Calu3 (cell line): ENCODE results near the gene SSBP1. TPM values are rescaled to one million over a fixed set of nuclear protein-coding genes. Genes with fewer than 3 reads are reported as not detected.

Experiments used
- BruUV-seq: library from RNA; stranded (reverse); fragments of 400-500 nt; replicated peaks from 2 replicates; lab custom pipeline; 2021; lab: Mats Ljungman, UMichigan
- CTCF ChIA-PET: fragments of 300-600 bp; sonication (Branson Sonifier 250); formaldehyde crosslinking; loops from one replicate; lab custom pipeline; 2022; ENCODE audit warnings: antibody characterized with exemption; lab: Charles Lee
- DNase-seq: peaks from one replicate; pipeline ENCODE4 v3.0.0; 2022
- H3K27ac Mint-ChIP-seq: one replicate; pipeline ENCODE4 v1.8.0; 2022; ENCODE audit warnings: mixed read lengths; ENCODE audit not compliant: unreplicated experiment
- H3K27me3 Mint-ChIP-seq: one replicate; pipeline ENCODE4 v1.8.0; 2022; ENCODE audit warnings: mixed read lengths; ENCODE audit not compliant: unreplicated experiment
- H3K36me3 Mint-ChIP-seq: one replicate; pipeline ENCODE4 v1.8.0; 2022; ENCODE audit warnings: mild to moderate bottlenecking, moderate library complexity, mixed read lengths; ENCODE audit not compliant: insufficient read depth, unreplicated experiment
- H3K4me1 Mint-ChIP-seq: one replicate; pipeline ENCODE4 v1.8.0; 2022; ENCODE audit warnings: mild to moderate bottlenecking, low read depth, mixed read lengths; ENCODE audit not compliant: unreplicated experiment
- H3K4me3 Mint-ChIP-seq: one replicate; pipeline ENCODE4 v1.8.0; 2022; ENCODE audit warnings: mild to moderate bottlenecking, low read depth, moderate library complexity, mixed read lengths; ENCODE audit not compliant: unreplicated experiment
- H3K9me3 Mint-ChIP-seq: one replicate; pipeline ENCODE4 v1.8.0; 2022; ENCODE audit warnings: low read depth, mixed read lengths; ENCODE audit not compliant: unreplicated experiment
- CTCF ChIP-seq: fragments of 200-600 bp; IDR thresholded peaks from one replicate; pipeline ENCODE4 v1.8.0; 2022; ENCODE audit warnings: antibody characterized with exemption; ENCODE audit not compliant: unreplicated experiment
- intact Hi-C: fragments of 100-400 bp; cut with micrococcal nuclease; formaldehyde crosslinking; loops from one replicate; pipeline ENCODE4 v1.10.0; 2022; ENCODE audit not compliant: unreplicated experiment
- total RNA-seq: library from RNA; stranded (reverse); gene quantifications from 2 replicates; pipeline ENCODE4 v1.2.3, GENCODE V29; 2022

The SSBP1 gene
- total RNA-seq, 1 experiment from 2014 or later: 162 TPM

GRCh38 chr7:141693082-141693481, 45.1 kb upstream of the SSBP1 start:
- CTCF ChIA-PET: interaction anchor here (0.7 kb wide), 1 partner anchor 12 kb away, joined by 3 read pairs; no protein-coding TSS in a partner anchor
- H3K9me3 Mint-ChIP-seq: no peaks in the 10 kb centered on the region
- no peaks in the 10 kb centered on the region for H3K36me3 Mint-ChIP-seq
- H3K27me3 Mint-ChIP-seq: no peaks in the 10 kb centered on the region
- no peak overlapping the region for H3K27ac Mint-ChIP-seq
- H3K4me3 Mint-ChIP-seq: no peak overlapping the region
- no peak for TF ChIP-seq CTCF
- no peak for DNase-seq
- intact Hi-C loops: no loop called here
- BruUV-seq: no TSS peak
- peaks cover 14% of the 10 kb centered on the region for H3K4me1 Mint-ChIP-seq

- H3K4me1 Mint-ChIP-seq: peaks cover 42% of the 10 kb centered on the region
- no peaks in the 10 kb centered on the region for H3K9me3 Mint-ChIP-seq
- intact Hi-C loops: no loop called here
- H3K27ac Mint-ChIP-seq: no peak overlapping the region
- no peak overlapping the region for H3K4me3 Mint-ChIP-seq
- BruUV-seq: no TSS peak
- H3K27me3 Mint-ChIP-seq: no peaks in the 10 kb centered on the region
- TF ChIP-seq CTCF: no peak
- DNase-seq: no peak
- CTCF ChIA-PET: no interaction called here
- H3K36me3 Mint-ChIP-seq: no peaks in the 10 kb centered on the region
Measured at GRCh38 chr7:141695803-141696289, 42.3 kb upstream of the SSBP1 start.

GRCh38 chr7:141696348-141696747, 41.8 kb upstream of the SSBP1 start:
- Mint-ChIP-seq H3K27ac (no peak overlapping the region), H3K4me3 (no peak overlapping the region), H3K4me1 (peaks cover 45% of the 10 kb centered on the region), H3K9me3 (no peaks in the 10 kb centered on the region), H3K36me3 (no peaks in the 10 kb centered on the region), H3K27me3 (no peaks in the 10 kb centered on the region)
- TF ChIP-seq CTCF: no peak
- no TSS peak for BruUV-seq
- CTCF ChIA-PET: no interaction called here
- intact Hi-C loops: no loop called here
- DNase-seq: no peak

GRCh38 chr7:141697211-141697871, 40.8 kb upstream of the SSBP1 start:
- no peak for DNase-seq
- H3K9me3 Mint-ChIP-seq: no peaks in the 10 kb centered on the region
- CTCF ChIA-PET: no interaction called here
- H3K36me3 Mint-ChIP-seq: peaks cover 3% of the 10 kb centered on the region
- no peaks in the 10 kb centered on the region for H3K27me3 Mint-ChIP-seq
- H3K27ac Mint-ChIP-seq: no peak overlapping the region
- peaks cover 47% of the 10 kb centered on the region for H3K4me1 Mint-ChIP-seq
- no peak for TF ChIP-seq CTCF
- H3K4me3 Mint-ChIP-seq: no peak overlapping the region
- intact Hi-C loops: no loop called here
- no TSS peak for BruUV-seq
